Muscle of leg (tissue), 11 donors: ENCODE data around the gene WDR59. TPM values are rescaled to one million over a fixed set of nuclear protein-coding genes. Genes with fewer than 3 reads are reported as not detected.
A peak's percentile ranks its signal among the peaks of the same experiment; 100 is the strongest.

Experiments
- DNase-seq: peaks from one replicate; pipeline ENCODE4 v3.0.0; 2013
- H3K27ac ChIP-seq: one replicate; pipeline ENCODE4 v1.5.1; 2013; ENCODE audit warnings: mild to moderate bottlenecking, low read length, control low read depth
- H3K27me3 ChIP-seq: one replicate; pipeline ENCODE4 v1.6.1; 2013; ENCODE audit warnings: low read length; ENCODE audit not compliant: control insufficient read depth, insufficient read depth
- H3K36me3 ChIP-seq: one replicate; pipeline ENCODE4 v1.6.1; 2013; ENCODE audit warnings: low read length; ENCODE audit not compliant: control insufficient read depth, insufficient read depth
- H3K4me1 ChIP-seq: one replicate; pipeline ENCODE4 v1.6.1; 2013; ENCODE audit warnings: low read length; ENCODE audit not compliant: control insufficient read depth, insufficient read depth
- H3K4me3 ChIP-seq: one replicate; pipeline ENCODE4 v1.5.1; 2013; ENCODE audit warnings: low read length, control low read depth
- H3K9me3 ChIP-seq: replicated peaks from 2 replicates; pipeline ENCODE4 v1.6.1; 2013; ENCODE audit warnings: low read depth, low read length; ENCODE audit not compliant: control insufficient read depth
- WGBS: methylation state at CpG from one replicate; pipeline ENCODE4 v1.1.5; 2013; ENCODE audit warnings: missing lambda C conversion rate; ENCODE audit not compliant: insufficient coverage; 5-methylcytosine and 5-hydroxymethylcytosine counted together
- polyA plus RNA-seq, 8 donors: library from polyadenylated mRNA; unstranded; fragments of 120-200 nt; gene quantifications; one replicate each; pipeline versions ENCODE4 v1.2.1 to v1.2.3, GENCODE V29; 2013; ENCODE audit warnings: inconsistent platforms in 1 of 8, low replicate concordance in 1 of 8; ENCODE audit not compliant: insufficient read length in 8 of 8, insufficient read depth in 1 of 8
- total RNA-seq: library from RNA; stranded (reverse); fragments of 120-200 nt; gene quantifications from one replicate; pipeline ENCODE4 v1.2.4, GENCODE V29; 2013

Gene WDR59
- total and polyA plus RNA-seq, 9 donors, result 22.3 to 61.7 (median 43.0) TPM

DNA sequence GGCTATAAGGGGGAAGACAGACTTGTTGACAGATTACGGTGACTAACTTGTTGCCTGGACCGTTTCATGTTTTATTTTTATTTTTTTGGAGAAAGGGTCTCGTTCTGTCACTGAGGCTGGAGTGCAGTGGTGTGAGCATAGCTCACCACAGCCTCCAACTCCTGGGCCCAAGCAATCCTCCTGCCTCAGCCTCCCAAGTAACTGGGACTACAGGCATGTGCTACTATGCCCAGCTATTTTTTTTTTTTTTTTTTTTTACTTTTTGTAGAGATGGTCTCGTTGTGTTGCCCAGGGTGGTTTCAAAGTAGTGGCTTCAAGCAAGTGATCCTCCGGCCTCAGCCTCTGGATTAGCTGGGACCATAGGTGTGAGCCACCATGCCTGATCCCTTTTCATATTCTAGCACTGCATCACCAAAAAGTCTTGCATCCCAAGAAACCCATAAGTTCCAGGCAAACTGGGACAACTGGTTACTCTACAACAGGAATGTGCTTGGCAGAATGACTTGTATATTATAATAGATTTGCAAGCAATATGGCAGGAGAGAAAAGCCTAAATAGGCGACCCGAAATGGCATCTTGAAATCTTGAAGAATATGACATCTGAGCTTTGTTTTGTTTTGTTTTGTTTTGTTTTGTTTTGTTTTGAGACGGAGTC is 2.2 kb upstream of the WDR59 start:
- Histone ChIP-seq H3K4me3 (no peak overlapping the region), H3K4me1 (peaks cover 9% of the 10 kb centered on the region), H3K9me3 (no peaks in the 10 kb centered on the region), H3K36me3 (no peaks in the 10 kb centered on the region), H3K27ac (no peak overlapping the region), H3K27me3 (no peaks in the 10 kb centered on the region)
- WGBS, result 75% methylated on average over 1 of the region's 8 CpGs
- DNase-seq, result no peak

- no peak overlapping the region for H3K27ac ChIP-seq
- peaks cover 9% of the 10 kb centered on the region for H3K4me1 ChIP-seq
- 3% methylated on average over 5 of the region's 13 CpGs for WGBS
- no peak for DNase-seq
- no peaks in the 10 kb centered on the region for H3K9me3 ChIP-seq
- no peaks in the 10 kb centered on the region for H3K36me3 ChIP-seq
- no peaks in the 10 kb centered on the region for H3K27me3 ChIP-seq
- H3K4me3 ChIP-seq, result peak overlapping the region; percentile 78
Measured at GRCh38 chr16:74984194-74984528, 762 bp downstream of the WDR59 start.

DNA sequence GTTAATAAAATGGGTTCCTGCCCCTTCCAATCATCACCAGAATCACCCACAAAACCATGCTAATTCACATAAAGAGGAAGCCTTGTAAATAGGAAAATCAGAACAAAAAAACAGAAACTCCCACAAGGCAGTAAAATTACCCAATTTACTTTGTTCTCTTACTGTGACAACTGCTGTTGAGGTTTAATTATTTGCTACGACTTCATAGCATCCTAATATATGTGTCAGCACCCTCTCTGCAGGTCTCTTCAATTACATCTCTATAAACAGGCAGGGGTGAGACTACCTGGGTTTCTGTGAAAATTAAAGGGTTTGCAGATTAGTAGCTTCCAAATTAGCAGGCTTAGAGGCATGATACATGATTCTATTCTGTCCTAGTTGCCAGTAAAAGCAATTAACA is 2.7 kb downstream of the WDR59 start:
- Histone ChIP-seq H3K4me3 (no peak overlapping the region), H3K36me3 (peaks cover 2% of the 10 kb centered on the region), H3K27me3 (no peaks in the 10 kb centered on the region), H3K9me3 (no peaks in the 10 kb centered on the region), H3K4me1 (peaks cover 9% of the 10 kb centered on the region), H3K27ac (no peak overlapping the region)
- no CpG with 5 or more reads among the region's 1 CpG for WGBS
- no peak for DNase-seq

DNA sequence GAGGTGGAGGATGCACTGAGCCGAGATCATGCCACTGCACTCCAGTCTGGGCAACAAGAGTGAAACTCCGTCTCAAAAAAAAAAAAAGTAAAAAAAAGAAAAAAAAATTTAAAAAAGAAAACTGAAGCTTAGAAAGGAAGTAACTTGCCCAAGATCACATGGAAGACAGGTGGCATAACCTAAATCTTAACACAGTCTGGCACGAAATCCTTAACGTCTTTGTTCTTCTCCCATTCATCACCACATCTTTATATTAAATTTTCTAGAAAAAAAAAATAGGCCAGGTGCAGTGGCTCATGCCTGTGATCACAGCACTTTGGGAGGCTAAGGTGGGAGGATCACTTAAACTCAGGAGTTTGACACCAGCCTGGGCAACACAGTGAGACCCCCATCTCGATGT is 9.3 kb downstream of the WDR59 start:
- Histone ChIP-seq H3K4me3 (no peak overlapping the region), H3K9me3 (no peaks in the 10 kb centered on the region), H3K27me3 (no peaks in the 10 kb centered on the region), H3K36me3 (peaks cover 5% of the 10 kb centered on the region), H3K4me1 (no peaks in the 10 kb centered on the region), H3K27ac (no peak overlapping the region)
- no CpG with 5 or more reads among the region's 5 CpGs for WGBS
- no peak for DNase-seq

DNA sequence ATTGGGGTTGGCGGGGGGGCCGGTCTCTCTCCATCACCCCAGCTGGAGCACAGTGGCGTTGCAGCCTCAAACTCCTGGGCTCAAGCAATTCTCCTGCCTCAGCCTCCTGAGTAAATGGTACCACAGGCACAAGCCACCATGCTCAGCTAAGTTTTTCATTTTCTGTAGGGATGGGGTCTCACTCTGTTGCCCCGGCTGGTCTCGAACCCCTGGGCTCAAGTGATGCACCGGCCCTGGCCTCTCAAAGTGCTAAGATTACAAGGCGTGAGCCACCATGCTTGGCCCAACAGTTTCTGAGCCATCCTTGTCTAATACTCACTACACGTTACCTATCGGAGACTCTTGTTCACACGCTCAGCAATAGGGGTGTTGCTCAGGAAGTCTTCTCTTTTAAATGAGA is 11.6 kb downstream of the WDR59 start:
- H3K4me1 ChIP-seq, result no peaks in the 10 kb centered on the region
- no peak overlapping the region for H3K27ac ChIP-seq
- H3K9me3 ChIP-seq, result no peaks in the 10 kb centered on the region
- no peaks in the 10 kb centered on the region for H3K27me3 ChIP-seq
- no peak overlapping the region for H3K4me3 ChIP-seq
- peaks cover 3% of the 10 kb centered on the region for H3K36me3 ChIP-seq
- DNase-seq, result no peak
- 100% methylated on average over 4 of the region's 10 CpGs for WGBS

- Histone ChIP-seq H3K9me3 (no peaks in the 10 kb centered on the region), H3K27ac (no peak overlapping the region), H3K4me1 (no peaks in the 10 kb centered on the region), H3K4me3 (no peak overlapping the region), H3K36me3 (peaks cover 49% of the 10 kb centered on the region), H3K27me3 (no peaks in the 10 kb centered on the region)
- no peak for DNase-seq
- WGBS, result 94% methylated on average over 4 of the region's 4 CpGs
Measured at GRCh38 chr16:74954763-74955162, 30.2 kb downstream of the WDR59 start.

- no peak overlapping the region for H3K27ac ChIP-seq
- 53% methylated on average over 3 of the region's 4 CpGs for WGBS
- H3K36me3 ChIP-seq, result peaks cover 63% of the 10 kb centered on the region
- H3K27me3 ChIP-seq, result no peaks in the 10 kb centered on the region
- no peak for DNase-seq
- H3K4me1 ChIP-seq, result no peaks in the 10 kb centered on the region
- H3K4me3 ChIP-seq, result no peak overlapping the region
- no peaks in the 10 kb centered on the region for H3K9me3 ChIP-seq
Measured at GRCh38 chr16:74951681-74952080, 33.2 kb downstream of the WDR59 start.

DNA sequence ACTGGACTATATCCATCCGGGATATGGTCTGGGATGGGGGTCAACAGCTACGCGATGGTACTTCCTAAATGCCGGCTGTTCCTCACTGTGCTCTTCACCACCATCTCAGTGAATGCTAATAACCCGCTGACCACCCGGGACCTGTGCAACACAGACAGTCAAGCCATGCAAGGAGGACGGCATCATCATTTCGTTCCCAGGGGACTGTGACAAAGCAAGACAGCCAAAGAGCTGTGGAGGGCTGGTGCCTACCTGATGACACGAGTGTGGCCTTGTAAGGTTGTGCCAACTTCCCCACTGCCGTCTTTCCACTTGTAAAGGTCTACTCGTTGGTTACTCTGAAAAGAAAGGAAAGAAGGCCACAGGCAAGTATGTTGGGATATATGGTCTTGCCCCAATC is 33.7 kb downstream of the WDR59 start:
- WGBS, result 92% methylated on average over 9 of the region's 11 CpGs
- no peaks in the 10 kb centered on the region for H3K4me1 ChIP-seq
- H3K9me3 ChIP-seq, result no peaks in the 10 kb centered on the region
- H3K27ac ChIP-seq, result no peak overlapping the region
- no peak for DNase-seq
- H3K27me3 ChIP-seq, result no peaks in the 10 kb centered on the region
- peaks cover 63% of the 10 kb centered on the region for H3K36me3 ChIP-seq
- no peak overlapping the region for H3K4me3 ChIP-seq

DNA sequence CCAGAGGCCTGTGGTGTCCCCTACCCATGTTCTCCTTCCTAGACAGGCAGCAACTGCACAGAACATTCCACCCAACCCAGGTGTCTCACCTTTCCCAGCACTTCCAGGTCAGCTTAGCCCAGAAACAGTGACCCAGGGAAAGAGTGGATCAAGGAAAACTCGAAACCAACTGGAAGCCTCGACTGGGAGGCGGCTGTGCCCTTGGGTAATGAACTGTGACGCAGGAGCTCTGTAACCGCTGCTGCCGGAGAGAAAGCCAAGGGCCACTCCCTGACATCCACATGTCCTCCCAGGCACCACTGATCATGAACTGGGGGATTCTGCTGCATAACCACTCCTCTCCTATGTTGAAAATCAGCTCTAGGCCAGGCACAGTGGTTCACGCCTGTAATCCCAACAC is 34.4 kb downstream of the WDR59 start:
- no peaks in the 10 kb centered on the region for H3K27me3 ChIP-seq
- WGBS, result 83% methylated on average over 1 of the region's 7 CpGs
- no peak overlapping the region for H3K4me3 ChIP-seq
- H3K9me3 ChIP-seq, result no peaks in the 10 kb centered on the region
- no peak for DNase-seq
- H3K4me1 ChIP-seq, result no peaks in the 10 kb centered on the region
- H3K27ac ChIP-seq, result no peak overlapping the region
- peaks cover 60% of the 10 kb centered on the region for H3K36me3 ChIP-seq

DNA sequence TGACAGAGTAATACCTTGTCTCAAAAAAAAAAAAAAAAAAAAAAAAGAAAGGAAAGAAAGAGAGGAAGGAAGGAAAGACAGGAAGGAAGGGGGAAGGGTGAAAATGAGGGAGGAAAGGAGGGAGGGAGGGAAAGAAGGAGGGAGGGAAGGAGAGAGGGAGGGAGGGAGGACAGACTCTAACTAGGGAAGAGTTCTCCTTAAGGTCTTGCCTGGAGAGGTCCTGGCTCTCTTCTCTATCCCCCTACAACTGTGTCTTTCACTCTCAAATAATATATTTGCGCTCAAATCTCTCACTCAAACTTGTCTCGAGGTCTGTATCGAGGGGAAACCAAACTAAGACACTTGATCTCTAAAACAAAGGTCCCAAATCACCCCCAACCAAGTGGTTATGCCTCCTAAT is 35.6 kb downstream of the WDR59 start:
- Histone ChIP-seq H3K4me3 (no peak overlapping the region), H3K9me3 (no peaks in the 10 kb centered on the region), H3K27me3 (no peaks in the 10 kb centered on the region), H3K36me3 (peaks cover 59% of the 10 kb centered on the region), H3K4me1 (no peaks in the 10 kb centered on the region), H3K27ac (no peak overlapping the region)
- DNase-seq, result no peak
- 86% methylated on average over 2 of the region's 3 CpGs for WGBS

DNA sequence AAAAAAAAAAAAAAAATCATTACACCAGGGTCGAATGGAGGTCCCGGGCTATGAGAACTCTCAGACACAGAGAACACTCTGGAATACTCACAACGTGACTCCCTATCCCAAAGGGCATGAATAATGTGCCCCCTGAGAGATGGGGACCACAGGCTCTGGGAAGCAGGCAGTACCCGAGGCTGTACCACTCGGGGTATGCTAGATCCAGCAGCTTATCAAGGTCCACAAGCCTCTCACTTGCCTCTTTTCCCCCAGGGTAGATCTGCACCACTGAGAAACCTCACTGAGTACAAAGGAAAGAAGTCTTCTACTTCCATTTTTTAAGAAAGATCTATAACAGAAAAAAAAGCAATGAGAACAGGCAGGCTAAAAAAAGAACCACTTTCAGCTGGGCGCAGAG is 40.5 kb downstream of the WDR59 start:
- no peak for DNase-seq
- no peaks in the 10 kb centered on the region for H3K27me3 ChIP-seq
- 71% methylated on average over 2 of the region's 6 CpGs for WGBS
- no peaks in the 10 kb centered on the region for H3K9me3 ChIP-seq
- no peak overlapping the region for H3K27ac ChIP-seq
- H3K4me3 ChIP-seq, result no peak overlapping the region
- no peaks in the 10 kb centered on the region for H3K4me1 ChIP-seq
- peaks cover 53% of the 10 kb centered on the region for H3K36me3 ChIP-seq
